ENCODE data around the gene TCF25.

Gene TCF25

GRCh38 chr16:89853306-89853993, 19.9 kb upstream of the TCF25 start:
- Histone ChIP-seq H3K36me3 (ENCODE audit: control insufficient read depth in 2 of 2, insufficient read depth in 1 of 2, low read length in 2 of 2) (peaks cover 3 to 37% of the 10 kb centered on the region in 2 experiments; a peak in 2 of 3 replicates), H3K4me3 (ENCODE audit: low read depth, low read length) (no peak overlapping the region), H3K27ac (ENCODE audit: extremely low read depth, low read depth, low read length) (no peak overlapping the region), H3K4me1 (ENCODE audit: control insufficient read depth, insufficient read depth, low read length) (no peaks in the 10 kb centered on the region), H3K9me3 (ENCODE audit: control insufficient read depth, insufficient read depth, low read depth, low read length) (no peaks in the 10 kb centered on the region)
- TF ChIP-seq ZNF510 (tag by site-specific recombination; IDR thresholded peaks at IDR 0.05; ENCODE audit: insufficient replicate concordance): no peak
- TF ChIP-seq ZNF664 (tag by site-specific recombination; IDR thresholded peaks at IDR 0.05): no peak
- no peak for TF ChIP-seq GLI4 (tag by site-specific recombination; IDR thresholded peaks at IDR 0.05)
- no peak for TF ChIP-seq ZNF184 (tag by site-specific recombination; IDR thresholded peaks at IDR 0.05)
- TF ChIP-seq ZNF488 (tag by site-specific recombination; IDR thresholded peaks at IDR 0.05): no peak
- no peak for TF ChIP-seq ZNF121 (tag by site-specific recombination; IDR thresholded peaks at IDR 0.05)
- TF ChIP-seq ZBTB7A (tag by site-specific recombination; IDR thresholded peaks at IDR 0.05; ENCODE audit: low read depth): no peak
- TF ChIP-seq ZBTB49 (tag by site-specific recombination; IDR thresholded peaks at IDR 0.05; ENCODE audit: low read depth): no peak
- TF ChIP-seq SCRT2 (tag by site-specific recombination; IDR thresholded peaks at IDR 0.05): no peak
- no peak for TF ChIP-seq YY1 (tag by site-specific recombination; IDR thresholded peaks at IDR 0.05)
- TF ChIP-seq ZNF146 (tag by site-specific recombination; IDR thresholded peaks at IDR 0.05): no peak
- TF ChIP-seq ZNF114 (tag by site-specific recombination; IDR thresholded peaks at IDR 0.05): no peak
- TF ChIP-seq ZNF133 (tag by site-specific recombination; IDR thresholded peaks at IDR 0.05): no peak
- no peak for TF ChIP-seq ZNF596 (tag by site-specific recombination; IDR thresholded peaks at IDR 0.05)
- no peak for TF ChIP-seq BCL6B (tag by site-specific recombination; IDR thresholded peaks at IDR 0.05)
- no peak for TF ChIP-seq ZIC2 (tag by site-specific recombination; IDR thresholded peaks at IDR 0.05)
- no peak for TF ChIP-seq ZNF677 (tag by site-specific recombination; IDR thresholded peaks at IDR 0.05)
- no peak for TF ChIP-seq ZNF626 (tag by site-specific recombination; IDR thresholded peaks at IDR 0.05)
- CTCF ChIA-PET: no interaction called here
- POLR2A ChIA-PET: interaction anchor here (1.2 kb wide), 1 partner anchor 20 kb away, joined by 4 read pairs; the partner anchor contains the start of gene TCF25

- POLR2A ChIA-PET: no interaction called here
- no peaks in the 10 kb centered on the region for H3K4me1 ChIP-seq (ENCODE audit: control insufficient read depth, insufficient read depth, low read length)
- H3K36me3 ChIP-seq (ENCODE audit: control insufficient read depth in 2 of 2, insufficient read depth in 1 of 2, low read length in 2 of 2): peaks cover 3 to 45% of the 10 kb centered on the region in 2 experiments; a peak in 2 of 3 replicates
- H3K9me3 ChIP-seq (ENCODE audit: control insufficient read depth, insufficient read depth, low read depth, low read length): no peaks in the 10 kb centered on the region
- no peak overlapping the region for H3K27ac ChIP-seq (ENCODE audit: extremely low read depth, low read depth, low read length)
- CTCF ChIA-PET: no interaction called here
- H3K4me3 ChIP-seq (ENCODE audit: low read depth, low read length): no peak overlapping the region
- TF ChIP-seq ZNF335 (tag by site-specific recombination; conservative IDR thresholded peaks at IDR 0.05) (no peak), ZNF549 (tag by site-specific recombination; IDR thresholded peaks at IDR 0.05) (no peak), ZNF639 (tag by site-specific recombination; IDR thresholded peaks at IDR 0.05) (no peak), ZNF221 (tag by site-specific recombination; IDR thresholded peaks at IDR 0.05; ENCODE audit: borderline replicate concordance) (no peak), ZNF248 (tag by site-specific recombination; IDR thresholded peaks at IDR 0.05) (no peak), ZNF544 (tag by site-specific recombination; IDR thresholded peaks at IDR 0.05) (no peak), ZNF776 (tag by site-specific recombination; IDR thresholded peaks at IDR 0.05; ENCODE audit: borderline replicate concordance) (no peak), ZNF26 (tag by site-specific recombination; IDR thresholded peaks at IDR 0.05) (no peak)
These were observed 18.0 kb upstream of the TCF25 start for GRCh38 chr16:89855301-89855945.

Data from HEK293 (cell line).